SU-DHL-6 (cell line): ENCODE data around the gene ZNF281.

Source experiments
- H2AFZ ChIP-seq: fragments of 200-600 bp; sonication (generic); 2 replicates; pipeline ENCODE4 v1.6.1; 2014; ENCODE audit warnings: low read depth, mild to moderate bottlenecking, moderate library complexity, mixed read lengths, antibody characterized with exemption, low read length; ENCODE audit not compliant: severe bottlenecking
- H3F3A ChIP-seq: fragments of 200-600 bp; shearing (Covaris generic); 2 replicates; pipeline ENCODE4 v1.6.0; 2016; ENCODE audit warnings: antibody characterized with exemption, mild to moderate bottlenecking; ENCODE audit not compliant: insufficient read depth
- H3K27ac ChIP-seq: fragments of 200-600 bp; sonication (generic); 2 replicates; pipeline ENCODE4 v1.5.1; 2016; ENCODE audit warnings: low read depth, mild to moderate bottlenecking, low read length, moderate library complexity, mixed read lengths
- H3K27me3 ChIP-seq: fragments of 200-600 bp; sonication (generic), shearing (Covaris generic); 2 replicates; pipeline ENCODE4 v1.6.0; 2014; ENCODE audit warnings: mild to moderate bottlenecking, low read length
- H3K36me3 ChIP-seq: fragments of 200-600 bp; sonication (generic); 2 replicates; pipeline ENCODE4 v1.6.1; 2014; ENCODE audit warnings: mild to moderate bottlenecking, low read length, mixed read lengths
- H3K4me2 ChIP-seq: fragments of 300-600, 200-600 bp; shearing (Covaris generic), sonication (generic); 2 replicates; pipeline ENCODE4 v1.6.0; 2014; ENCODE audit warnings: low read length, low read depth, mild to moderate bottlenecking; ENCODE audit not compliant: poor library complexity, severe bottlenecking
- H3K4me3 ChIP-seq: fragments of 200-600 bp; sonication (generic); 2 replicates; pipeline ENCODE4 v1.5.1; 2014; ENCODE audit warnings: antibody characterized with exemption, low read length, mild to moderate bottlenecking, mixed read lengths; ENCODE audit not compliant: insufficient read depth, poor library complexity, severe bottlenecking
- H3K79me2 ChIP-seq: fragments of 200-600 bp; sonication (generic); 2 replicates; pipeline ENCODE4 v1.6.1; 2014; ENCODE audit warnings: mild to moderate bottlenecking, low read length, moderate library complexity; ENCODE audit not compliant: insufficient read depth
- H3K9ac ChIP-seq: fragments of 200-600 bp; sonication (generic); 2 replicates; pipeline ENCODE4 v1.7.0; 2014; ENCODE audit warnings: mild to moderate bottlenecking, low read length
- H3K9me2 ChIP-seq: fragments of 200-600 bp; sonication (generic); replicated peaks from 2 replicates; pipeline ENCODE4 v1.6.1; 2014; ENCODE audit warnings: low read length; ENCODE audit not compliant: insufficient read depth
- H3K9me3 ChIP-seq: fragments of 200-600 bp; sonication (generic); 2 replicates; pipeline ENCODE4 v1.6.1; 2014; ENCODE audit warnings: low read length, mixed read lengths; ENCODE audit not compliant: insufficient read depth
- H4K20me1 ChIP-seq: fragments of 200-600 bp; sonication (generic); 2 replicates; pipeline ENCODE4 v1.6.1; 2014; ENCODE audit warnings: low read depth, mild to moderate bottlenecking, antibody characterized with exemption, low read length, moderate library complexity, mixed read lengths
- CTCF ChIP-seq: fragments of 200-600 bp; sonication (generic); IDR thresholded peaks from one replicate; pipeline ENCODE4 v1.5.1; 2017; ENCODE audit warnings: antibody characterized with exemption, mild to moderate bottlenecking, low read length, moderate library complexity; ENCODE audit not compliant: insufficient read depth, poor library complexity, severe bottlenecking
- EZH2phosphoT487 ChIP-seq: fragments of 200-600 bp; sonication (generic), shearing (Covaris generic); conservative IDR thresholded peaks from 2 replicates; pipeline ENCODE4 v1.6.1; 2018; ENCODE audit warnings: mild to moderate bottlenecking, antibody characterized with exemption, low read length, moderate library complexity, mixed read lengths

ZNF281 gene

GRCh38 chr1:200429221-200429751 is 19.4 kb upstream of the ZNF281 start:
- Histone ChIP-seq H3K27ac (no peak overlapping the region), H3F3A (no peaks in the 10 kb centered on the region), H3K27me3 (no peaks in the 10 kb centered on the region), H2AFZ (no peak overlapping the region), H3K9me3 (no peaks in the 10 kb centered on the region), H3K9me2 (no peaks in the 10 kb centered on the region), H3K9ac (no peak overlapping the region), H3K79me2 (no peaks in the 10 kb centered on the region), H3K4me3 (no peak overlapping the region), H3K4me2 (no peak overlapping the region), H3K36me3 (no peaks in the 10 kb centered on the region), H4K20me1 (no peaks in the 10 kb centered on the region)
- TF ChIP-seq EZH2phosphoT487 (no peak), CTCF (no peak)

DNA sequence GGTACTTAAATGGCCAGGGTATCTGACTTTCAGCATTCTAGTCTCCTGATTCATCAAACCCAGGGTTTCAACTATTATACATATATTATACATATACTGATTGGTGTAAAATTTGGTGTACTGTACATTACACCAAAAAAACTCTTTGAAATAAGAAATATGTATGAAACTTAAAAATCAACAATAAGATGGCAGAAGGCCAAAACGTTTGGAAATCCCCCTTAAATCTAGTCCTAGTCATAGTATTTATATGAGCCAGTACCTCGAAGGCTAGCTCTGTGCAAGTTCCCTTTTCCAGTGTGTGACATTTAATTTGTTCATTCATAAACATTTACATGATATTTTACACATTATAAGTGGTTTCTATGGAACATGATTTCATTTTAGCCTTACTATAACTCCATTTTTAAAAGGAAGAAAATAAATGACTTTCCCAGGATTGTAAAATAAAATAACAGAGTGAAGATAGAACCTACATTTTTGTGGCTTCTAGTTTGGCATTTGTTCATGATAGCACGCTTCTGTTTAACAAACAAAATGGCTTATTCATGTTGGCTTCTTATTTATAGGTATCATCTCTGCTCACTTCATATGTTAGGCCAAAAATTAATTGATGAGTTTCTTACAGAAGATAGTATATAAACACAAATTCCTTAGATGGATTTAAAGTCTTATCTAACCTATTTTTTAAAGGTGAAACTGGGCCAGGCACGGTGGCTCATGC is 18.8 kb upstream of the ZNF281 start:
- Histone ChIP-seq H4K20me1 (no peaks in the 10 kb centered on the region), H3K9me3 (no peaks in the 10 kb centered on the region), H3K36me3 (no peaks in the 10 kb centered on the region), H3K27me3 (no peaks in the 10 kb centered on the region), H3K4me2 (no peak overlapping the region), H2AFZ (no peak overlapping the region), H3K9me2 (no peaks in the 10 kb centered on the region), H3F3A (no peaks in the 10 kb centered on the region), H3K9ac (no peak overlapping the region), H3K27ac (no peak overlapping the region), H3K4me3 (no peak overlapping the region), H3K79me2 (no peaks in the 10 kb centered on the region)
- no peak for TF ChIP-seq CTCF
- no peak for TF ChIP-seq EZH2phosphoT487

DNA sequence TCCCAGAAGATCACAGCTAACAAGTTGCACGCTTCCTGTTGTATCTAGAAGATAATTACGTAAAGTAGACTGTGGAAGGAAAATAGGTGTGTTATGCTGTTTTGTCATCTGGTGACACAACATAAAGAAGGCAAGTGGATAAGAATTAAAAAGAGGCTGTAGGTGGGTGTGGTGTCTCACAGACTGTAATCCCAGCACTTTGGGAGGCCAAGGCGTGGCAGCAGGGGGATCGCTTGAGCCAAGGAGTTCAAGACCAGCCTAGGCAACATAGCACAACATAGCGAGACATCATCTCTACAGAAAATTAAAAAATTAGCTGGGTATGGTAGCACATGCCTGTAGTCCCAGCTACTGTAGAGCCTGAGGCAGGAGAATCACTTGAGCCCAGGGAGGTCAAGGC is 17.9 kb upstream of the ZNF281 start:
- Histone ChIP-seq H3K4me2 (no peak overlapping the region), H3F3A (no peaks in the 10 kb centered on the region), H3K4me3 (no peak overlapping the region), H3K79me2 (no peaks in the 10 kb centered on the region), H3K27ac (no peak overlapping the region), H3K27me3 (no peaks in the 10 kb centered on the region), H3K9ac (no peak overlapping the region), H2AFZ (no peak overlapping the region), H3K9me3 (no peaks in the 10 kb centered on the region), H4K20me1 (no peaks in the 10 kb centered on the region), H3K36me3 (no peaks in the 10 kb centered on the region), H3K9me2 (no peaks in the 10 kb centered on the region)
- no peak for TF ChIP-seq CTCF
- no peak for TF ChIP-seq EZH2phosphoT487
